GM18907 (cell line): ENCODE results near the gene MDGA2.

Experiments
- ATAC-seq: cut with Tn5 transposase; IDR thresholded peaks from one replicate; pipeline ENCODE4 v1.9.1; 2021; ENCODE audit warnings: mild to moderate bottlenecking, moderate library complexity; ENCODE audit not compliant: unreplicated experiment

MDGA2 gene

DNA sequence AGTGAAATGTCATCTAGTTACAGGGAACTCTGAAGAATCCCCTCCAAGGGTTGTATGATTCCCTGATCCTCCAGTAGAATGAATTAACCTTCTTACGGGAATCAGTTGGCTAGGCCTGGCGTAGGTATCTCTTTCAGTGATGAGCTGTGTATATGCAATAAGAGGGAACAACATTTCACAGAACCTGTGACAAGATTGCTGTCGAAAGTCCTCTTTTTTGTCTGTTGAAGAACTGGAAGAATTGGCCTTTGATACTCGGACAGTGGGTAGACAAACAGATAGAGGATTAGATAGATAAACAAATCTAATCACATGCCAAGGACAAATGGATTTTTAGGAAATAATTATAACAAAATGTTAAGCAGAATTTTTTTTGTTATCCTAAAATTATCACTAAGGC, 184.6 kb downstream of the MDGA2 start:
- no peak for ATAC-seq

DNA sequence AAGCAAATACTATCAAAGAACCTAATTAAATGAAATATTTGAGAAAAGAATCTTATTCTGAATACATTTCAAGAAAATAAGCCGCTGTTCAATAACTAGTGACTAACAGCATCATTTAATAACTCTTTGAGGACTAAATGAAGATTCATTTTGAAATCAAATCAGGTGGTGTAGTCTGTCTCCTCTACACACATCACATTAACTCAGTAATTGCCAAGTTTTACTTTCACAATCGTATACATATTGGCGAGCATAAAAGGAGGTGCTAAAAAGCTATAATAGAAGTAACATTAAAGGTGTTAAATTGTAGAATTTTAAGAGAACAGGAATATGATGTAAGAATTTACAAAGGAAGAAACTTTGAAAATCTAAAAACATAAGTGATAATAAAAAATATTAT, 185.1 kb downstream of the MDGA2 start:
- no peak for ATAC-seq

DNA sequence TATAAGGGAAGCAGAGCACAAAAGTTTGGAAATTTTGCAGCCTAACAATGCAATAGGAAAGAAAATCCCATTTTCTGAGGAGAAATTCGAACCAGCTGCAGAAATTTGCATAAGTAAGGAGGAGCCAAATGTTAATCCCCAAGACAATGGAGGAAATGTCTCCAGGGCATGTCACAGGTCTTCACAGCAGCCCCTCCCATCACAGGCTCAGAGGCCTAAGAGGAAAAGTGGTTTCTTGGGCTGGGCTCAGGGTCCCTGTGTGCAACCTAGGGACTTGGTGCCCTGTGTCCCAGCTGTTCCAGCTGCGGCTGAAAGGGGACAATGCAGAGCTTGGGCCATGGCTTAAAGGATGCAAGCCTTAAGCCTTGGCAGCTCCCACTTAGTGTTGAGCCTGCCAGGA, 190.0 kb downstream of the MDGA2 start:
- ATAC-seq, result no peak

DNA sequence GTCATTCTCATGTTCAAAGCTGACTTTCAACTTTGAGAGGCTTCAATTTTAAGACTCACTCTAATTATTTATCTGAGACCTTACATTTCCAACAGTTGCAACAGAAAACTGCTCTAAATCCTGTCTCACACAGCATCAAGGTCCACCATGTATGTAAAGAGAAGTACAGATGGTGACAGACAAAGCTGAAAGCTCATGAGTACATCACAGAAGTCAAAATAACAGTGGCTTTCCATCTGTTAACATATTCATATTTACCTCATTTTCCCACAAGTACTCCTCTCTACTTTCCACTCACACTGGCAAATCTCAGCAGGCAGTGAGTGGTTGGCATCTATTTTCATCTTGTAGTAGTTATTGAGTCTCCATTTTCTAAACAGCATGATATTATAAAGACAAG, 192.0 kb downstream of the MDGA2 start:
- no peak for ATAC-seq

DNA sequence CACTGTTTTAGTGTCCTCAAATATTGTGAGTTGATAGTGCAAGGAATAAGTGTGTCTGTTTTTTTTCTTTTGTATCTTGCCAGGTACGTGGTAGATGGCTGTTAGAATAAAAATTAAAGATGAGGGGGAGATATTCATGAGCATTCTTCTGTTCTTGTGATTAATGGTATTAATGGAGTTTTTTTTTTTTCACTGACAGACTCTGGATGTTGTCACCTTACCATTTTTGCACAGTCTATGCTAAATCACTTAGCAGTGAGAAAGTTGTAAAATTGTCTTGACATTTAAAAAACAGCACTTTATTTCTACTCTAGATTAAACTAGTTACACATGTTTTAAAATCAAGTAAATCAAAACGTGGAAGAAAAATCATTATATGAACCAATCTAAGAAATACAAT, 204.3 kb downstream of the MDGA2 start:
- no peak for ATAC-seq

DNA sequence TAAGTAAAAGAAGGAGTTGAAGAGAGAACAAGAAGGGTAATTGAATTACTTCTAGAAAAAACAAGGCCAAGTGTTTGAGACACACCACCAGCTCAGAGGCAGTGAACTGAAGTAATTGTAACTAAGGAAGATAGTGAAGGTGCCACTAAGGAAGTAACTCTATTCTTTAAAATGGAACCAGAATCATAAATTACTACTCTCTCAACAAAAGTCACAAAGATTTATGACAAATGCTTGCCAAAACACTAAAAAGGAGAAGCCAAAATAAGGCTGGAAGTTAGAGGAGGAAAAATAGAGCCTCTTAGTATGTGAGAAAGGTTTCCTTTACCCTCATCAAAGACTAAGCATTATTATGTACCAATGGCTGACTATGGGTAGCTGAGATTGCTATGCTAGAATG, 208.5 kb downstream of the MDGA2 start:
- ATAC-seq, result no peak

DNA sequence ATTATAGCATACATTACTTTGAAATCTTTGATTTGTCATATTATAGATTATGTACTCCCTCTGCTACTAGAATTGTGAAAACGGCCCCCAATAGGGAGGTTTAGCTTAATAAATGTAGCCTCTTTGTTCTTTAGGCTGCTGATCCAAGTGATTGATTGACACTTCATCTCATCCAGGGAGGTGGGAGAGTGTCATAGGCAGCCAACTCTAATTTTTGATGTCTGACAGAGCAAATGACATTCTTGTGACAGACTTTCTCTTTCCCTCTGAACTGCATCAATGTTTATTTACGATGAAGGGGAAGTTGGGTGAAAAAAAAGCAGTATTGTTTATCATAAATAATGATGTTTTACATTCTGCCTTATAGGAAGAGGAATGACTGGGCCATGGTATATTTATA, 221.4 kb downstream of the MDGA2 start:
- no peak for ATAC-seq

DNA sequence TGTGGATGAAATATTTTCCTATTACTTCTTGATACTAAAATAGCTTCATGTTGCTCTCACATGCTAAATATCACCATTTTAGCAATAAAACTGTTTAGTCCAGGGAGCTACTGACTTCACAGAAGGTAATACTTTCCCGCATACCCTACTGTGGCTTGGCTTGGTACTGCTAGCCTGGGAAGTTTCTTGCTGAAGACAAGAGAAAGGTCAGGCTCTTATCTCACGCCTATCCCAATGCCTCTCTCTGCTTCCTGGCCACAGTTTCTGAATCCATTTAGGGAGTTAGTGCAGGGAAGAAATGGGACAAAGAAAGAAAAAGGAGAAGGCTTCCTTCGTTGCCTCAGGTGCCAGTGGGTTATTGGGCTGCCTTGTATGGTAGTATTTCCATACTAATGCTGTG, 228.3 kb downstream of the MDGA2 start:
- no peak for ATAC-seq

DNA sequence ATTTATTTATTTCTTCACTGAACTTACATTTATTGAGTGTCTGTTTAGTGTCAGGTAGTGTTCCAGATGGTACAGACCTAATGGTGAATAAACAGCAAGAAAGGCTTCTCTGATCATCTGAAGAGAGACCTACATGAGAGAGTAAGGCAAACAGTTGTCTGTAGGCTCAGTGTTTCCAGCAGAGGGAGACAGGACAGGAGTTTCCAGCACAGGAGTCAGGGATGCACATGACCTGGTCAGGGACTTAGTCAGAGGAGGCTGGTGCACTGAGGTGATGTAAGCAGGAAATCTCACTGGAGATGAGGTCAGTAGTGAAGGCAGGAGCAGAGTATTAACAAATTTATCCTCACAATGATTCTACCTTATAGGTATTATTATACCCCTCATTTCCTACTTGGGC, 233.2 kb downstream of the MDGA2 start:
- ATAC-seq, result no peak

DNA sequence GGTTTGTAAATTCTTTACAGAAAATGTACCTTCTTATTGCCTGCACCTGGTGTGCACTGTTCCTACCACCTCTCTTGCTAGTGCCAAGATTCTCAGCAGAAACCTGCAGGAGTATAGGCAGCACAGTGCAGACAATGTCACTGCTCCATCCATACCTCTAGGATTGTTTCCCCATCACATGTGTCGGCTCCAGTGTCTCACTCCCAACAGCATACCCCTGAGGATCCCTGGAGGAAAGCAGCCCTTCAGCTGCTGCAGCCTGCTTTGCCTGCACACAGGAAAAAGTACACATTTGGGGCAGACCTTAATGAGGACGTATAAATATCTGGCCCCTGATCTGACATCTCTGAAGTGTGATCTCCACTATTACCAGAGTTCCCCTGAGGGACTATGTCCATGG, 235.5 kb downstream of the MDGA2 start:
- ATAC-seq, result no peak

DNA sequence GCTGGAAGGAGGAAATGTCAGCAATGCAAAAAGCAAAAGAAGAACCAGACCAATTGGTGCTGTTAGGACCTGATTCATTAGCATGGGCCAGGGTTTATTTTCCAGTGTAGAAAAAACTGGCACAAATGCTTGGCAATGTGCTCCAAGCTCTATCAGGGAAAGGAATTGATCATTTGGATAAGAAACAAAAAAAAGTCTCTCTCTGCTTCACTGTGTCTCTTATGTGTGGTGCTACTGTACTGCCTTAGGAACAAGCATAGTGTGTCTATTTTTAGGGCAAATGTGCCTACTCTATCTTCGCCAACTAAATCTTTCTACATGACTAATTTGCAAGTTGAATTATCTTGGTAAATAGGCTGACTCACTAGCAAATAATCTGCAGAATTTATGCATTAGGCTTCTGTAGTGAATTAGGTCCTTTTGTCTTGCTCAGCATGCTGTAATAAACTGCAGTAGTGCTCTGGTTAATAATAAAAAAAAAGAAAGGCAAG, 236.7 kb downstream of the MDGA2 start:
- no peak for ATAC-seq

DNA sequence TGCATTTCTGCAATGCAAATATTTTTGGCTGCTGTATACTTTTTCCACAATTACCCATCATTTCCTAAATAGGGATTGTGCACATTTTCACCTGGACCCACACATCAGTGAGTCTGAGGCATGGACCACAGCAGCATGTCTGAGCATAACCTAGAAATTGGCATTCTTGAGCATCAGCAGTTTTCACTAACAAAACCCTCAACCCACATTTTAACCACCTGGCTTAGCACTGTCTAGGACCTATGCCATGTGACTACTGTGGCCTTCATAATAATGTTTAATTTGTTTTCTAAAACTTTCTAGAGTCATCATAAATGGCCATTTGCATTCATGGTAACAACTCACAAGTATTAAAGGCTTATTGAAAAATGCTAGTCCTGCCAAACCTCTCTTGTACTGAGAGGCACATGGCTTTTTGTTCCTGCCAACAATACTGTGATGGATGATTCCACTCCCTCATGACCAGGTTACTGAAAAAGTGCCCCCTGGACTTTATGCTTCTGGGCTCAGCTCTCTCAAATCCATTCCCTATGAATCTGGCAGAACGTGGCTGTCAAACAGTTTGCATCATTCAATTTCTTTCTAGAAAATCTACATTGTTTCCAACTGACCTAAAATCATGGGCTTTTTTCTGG, 240.0 kb downstream of the MDGA2 start:
- no peak for ATAC-seq

DNA sequence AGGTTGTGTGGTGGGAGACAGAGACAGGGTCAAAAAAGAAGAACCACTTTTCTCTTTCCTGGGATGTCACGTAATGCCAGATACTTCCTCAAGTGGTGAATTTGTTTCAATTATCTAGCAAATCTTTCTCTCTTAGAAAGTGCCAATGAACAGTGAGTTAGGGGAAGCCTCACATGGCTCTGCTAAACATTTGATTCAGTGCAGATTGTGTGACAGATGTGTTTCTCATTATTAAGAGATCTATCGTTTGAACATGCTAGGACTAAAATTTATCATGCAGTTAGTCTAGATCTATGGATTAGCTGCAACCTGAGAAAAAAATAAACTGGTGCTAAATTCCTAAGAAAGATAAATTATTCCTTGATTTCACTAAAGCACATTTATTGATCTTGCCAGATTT, 247.8 kb downstream of the MDGA2 start:
- no peak for ATAC-seq

DNA sequence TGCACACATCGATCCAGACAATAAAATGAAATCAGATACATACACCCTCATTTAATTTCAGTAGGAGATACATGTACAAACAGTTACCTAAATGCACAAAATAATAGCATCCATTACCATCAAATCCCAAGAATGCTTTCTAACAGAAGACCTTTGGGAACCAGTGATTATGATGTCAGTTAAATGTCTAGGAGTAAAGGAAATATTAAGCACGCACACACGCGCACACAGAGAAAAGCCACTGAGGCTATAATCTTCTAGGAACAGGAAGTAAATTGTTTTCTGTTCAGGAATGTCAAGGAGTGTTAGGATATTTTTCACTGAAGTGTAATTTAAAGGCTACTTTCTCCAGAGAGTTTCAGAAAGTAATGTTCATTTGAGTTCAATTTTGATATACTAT, 250.1 kb downstream of the MDGA2 start:
- ATAC-seq, result no peak

DNA sequence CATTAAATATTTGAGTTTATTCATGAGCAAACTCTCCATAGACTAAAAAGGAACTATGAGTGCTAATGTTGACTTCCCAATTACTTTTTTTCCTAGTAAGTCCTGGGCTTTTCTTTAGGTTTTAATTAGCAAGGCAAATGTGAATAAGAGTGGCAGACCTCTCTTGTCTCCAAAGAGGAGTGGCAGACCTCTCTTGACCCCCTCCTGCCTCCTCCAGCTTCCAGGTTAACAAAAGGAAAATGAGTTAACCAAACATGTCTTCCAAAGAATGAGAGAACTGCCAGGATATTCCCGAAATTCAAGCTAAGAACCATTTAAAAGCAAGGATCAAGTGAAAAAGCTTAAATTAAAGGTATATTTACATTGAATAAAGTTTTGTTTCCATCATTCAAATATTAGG, 253.2 kb downstream of the MDGA2 start:
- no peak for ATAC-seq

DNA sequence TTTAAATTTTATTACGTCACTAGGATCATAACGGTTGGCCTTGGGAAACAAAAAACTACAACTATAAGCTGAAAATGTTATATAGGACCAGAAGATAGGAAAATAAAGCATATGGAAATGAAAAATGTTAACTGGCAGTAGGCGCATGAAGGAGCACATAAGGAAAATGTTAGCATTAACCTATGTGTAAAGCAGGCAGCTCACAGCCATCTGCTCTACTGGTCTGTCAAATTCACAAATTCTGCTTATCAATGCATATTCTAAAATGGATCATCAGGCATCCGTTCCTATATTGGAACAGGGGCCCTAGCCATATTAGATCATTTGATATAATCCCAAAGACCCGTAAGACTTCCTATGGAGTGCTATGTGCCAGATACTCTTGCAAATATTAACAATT, 263.9 kb downstream of the MDGA2 start:
- ATAC-seq, result no peak

DNA sequence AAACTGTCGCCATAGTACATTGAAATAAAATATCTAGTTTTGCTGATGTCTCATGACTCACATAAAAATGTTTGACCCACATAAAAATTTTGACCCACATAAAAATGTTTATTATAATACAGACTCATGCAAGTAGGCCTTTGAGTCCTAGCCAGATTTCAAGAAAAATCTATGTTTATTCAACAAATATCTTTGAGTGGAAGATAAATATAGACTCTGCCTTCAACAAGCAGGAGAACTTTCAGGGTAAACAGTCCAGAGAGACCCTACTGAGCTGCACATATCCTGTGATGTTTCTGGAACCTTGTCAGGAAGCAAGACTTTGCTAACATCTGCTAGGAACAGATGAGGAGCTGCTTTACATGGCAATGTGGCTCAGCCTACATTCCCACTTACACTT, 283.1 kb downstream of the MDGA2 start:
- ATAC-seq, result no peak

DNA sequence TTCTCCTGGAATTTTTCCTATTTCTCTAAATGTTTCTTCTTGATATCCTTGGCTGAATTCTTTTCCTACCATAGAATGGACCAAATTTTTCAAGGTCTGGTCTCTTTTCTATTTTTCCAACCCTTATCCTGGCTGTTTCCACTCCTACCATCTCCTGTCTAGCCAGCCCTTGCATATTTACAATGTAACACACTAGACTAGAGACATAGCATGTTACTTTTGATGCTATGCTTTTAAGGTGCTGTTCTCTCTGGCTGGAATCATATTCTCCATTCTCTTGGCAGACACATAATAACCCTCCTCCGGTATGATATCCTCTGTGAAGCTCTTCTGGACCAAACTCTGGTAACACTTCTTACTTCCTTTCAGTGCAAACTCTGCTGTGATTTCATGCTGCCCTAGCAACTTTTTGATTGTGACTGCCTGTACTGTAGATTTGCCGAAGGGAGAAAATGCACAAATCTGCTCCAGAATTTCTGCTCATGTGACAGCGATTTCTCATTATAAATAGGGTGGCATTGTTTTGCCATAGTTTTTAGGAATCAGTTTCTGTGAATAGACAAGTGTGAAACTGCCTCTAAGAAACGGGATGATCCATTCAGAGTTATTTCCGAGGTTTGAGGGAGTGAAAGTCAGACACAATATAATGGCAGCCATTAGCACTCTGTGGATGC, 284.4 kb downstream of the MDGA2 start:
- ATAC-seq, result no peak

DNA sequence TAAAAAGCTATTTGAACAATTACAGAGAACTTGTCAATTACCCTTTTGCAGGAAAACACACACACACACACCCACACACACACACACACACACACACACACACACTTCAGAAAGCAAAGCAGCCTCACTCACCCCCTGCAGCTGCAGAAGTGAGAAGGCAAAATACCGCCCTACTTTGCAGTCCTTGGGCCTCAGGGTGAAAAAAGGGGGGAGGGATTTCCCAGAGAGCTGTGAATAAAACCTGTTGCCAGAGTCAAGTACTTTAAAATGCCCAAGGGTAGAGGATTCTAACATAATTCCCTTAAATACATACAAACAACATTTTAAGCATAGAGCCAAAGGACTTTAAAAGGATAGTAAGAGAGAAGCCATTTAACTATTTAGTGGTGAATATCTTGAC, 285.9 kb downstream of the MDGA2 start:
- no peak for ATAC-seq

DNA sequence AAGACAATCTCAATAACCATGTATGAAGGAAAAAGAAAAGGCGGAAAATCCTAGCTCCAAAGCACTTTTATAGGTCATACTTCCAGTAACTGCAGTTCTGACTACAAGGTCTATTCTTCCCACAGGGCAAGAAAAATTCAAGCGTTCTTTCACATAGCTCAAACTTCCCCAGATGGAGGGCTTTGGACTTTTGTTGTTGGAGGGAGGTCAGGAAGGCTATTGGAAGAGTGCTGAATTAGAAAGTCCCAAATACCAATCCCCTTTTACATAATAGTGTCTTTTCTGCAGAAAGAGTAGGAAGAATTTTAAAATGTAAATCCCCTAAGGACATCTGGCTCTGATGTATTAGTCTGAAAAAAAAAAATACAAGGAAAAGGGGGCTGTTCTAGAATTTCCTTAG, 309.4 kb downstream of the MDGA2 start:
- ATAC-seq, result no peak

DNA sequence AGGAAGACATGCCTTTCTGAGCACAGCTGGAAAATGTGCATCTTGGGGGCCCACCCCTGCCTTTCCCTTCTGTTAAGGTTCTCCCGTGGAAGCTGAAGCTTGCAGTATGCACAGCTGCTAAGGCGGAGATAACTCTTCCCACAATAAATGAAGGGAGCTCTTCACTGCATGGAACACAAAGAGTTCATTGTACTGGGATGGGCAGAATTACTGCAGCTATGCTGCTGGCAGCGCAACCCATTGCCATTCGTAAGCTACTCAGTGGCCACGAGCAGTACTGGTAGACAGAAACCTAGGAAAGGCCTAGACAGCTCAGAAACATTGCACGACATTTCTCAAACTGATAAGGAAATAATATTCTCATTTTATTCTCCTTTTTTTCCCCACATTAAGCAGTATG, 310.2 kb downstream of the MDGA2 start:
- no peak for ATAC-seq

DNA sequence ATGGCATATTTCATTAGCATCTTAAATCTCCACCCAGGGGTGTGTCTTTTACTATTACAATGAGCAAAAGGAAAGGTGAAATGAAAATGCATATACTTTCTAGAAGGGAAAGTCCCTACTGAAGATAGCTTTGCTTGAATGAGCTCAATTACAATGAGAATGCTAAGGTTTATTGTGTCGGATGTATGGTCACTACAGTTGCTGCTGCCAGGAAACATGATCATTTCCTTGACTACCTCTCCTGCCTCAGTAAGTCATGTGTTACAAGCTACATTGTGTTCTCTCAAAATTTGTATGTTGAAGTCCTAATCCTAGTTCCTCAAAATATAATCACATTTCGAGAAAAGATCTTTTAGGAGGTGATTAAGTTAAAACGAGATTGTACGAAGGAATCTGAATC, 322.2 kb downstream of the MDGA2 start:
- no peak for ATAC-seq

DNA sequence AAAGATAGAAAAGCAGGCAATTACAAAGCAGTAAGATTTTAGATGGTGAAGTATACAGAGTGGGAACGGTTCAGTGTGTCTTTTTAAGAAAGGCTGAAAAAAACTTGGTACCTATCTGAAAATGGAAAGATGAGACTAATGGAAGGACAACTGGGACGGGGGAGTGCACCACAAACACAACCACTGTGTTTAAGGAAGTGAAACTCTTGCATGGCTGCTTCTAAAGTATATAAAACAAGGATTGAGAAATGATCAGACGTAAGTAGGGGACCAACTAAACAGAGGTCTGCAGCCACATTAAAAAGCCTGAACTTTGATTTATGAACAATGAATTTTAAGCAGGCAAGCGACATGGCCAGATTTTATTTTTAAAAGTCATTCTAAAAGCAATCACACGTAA, 328.6 kb downstream of the MDGA2 start:
- ATAC-seq, result peak; percentile 53
